Cerebellar nuclear complex (tissue), 1 donor: ENCODE data around the gene BCL11B.

Source experiments
- DNase-seq, 2 experiments: peaks; one replicate each; lab custom pipeline; 2025; lab: John Stamatoyannopoulos, UW

BCL11B gene

DNA sequence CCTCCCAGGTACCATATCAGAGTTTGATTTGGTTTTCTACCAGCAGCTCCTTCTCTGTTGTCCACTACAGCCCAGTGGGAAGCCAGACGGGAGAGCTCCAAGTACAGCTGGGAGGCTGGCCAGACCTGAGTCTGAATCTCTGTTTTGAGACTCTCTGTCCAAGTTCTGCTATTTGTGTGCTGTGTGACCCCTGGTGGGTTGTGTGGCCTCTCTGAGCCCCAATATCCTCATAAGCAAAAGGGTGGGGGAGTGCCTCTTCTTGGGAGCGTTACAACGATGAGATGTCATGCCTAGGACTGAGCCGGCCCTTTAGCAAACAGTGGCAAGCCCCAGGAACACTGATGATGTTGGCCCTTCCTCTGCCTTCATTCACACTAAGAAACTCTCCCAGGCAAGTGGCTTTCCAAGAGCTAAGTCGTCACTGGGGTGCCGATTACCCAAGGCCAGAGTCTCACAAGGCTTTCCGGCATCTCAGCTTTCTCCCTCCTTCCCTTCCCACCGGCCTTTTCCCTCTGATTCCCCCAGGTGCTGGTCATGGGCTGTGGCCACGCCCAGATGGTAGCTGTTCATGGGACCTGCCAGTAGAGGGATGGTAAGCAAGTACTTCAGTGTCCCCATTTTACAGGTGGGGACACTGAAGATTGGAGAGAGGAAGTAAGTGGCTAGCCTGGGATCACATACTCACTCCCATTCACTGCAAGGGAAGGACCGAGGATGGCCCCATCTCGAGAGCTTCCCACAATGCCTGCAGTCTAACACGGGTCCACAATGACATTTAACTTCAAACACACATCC, 47.7 kb downstream of the BCL11B start:
- no peak for DNase-seq

GRCh38 chr14:99221445-99221844, 50.6 kb downstream of the BCL11B start:
- no peak for DNase-seq

- DNase-seq: no peak
These were observed 54.7 kb downstream of the BCL11B start for GRCh38 chr14:99217066-99217955.

GRCh38 chr14:99216191-99216590, 55.8 kb downstream of the BCL11B start:
- no peak for DNase-seq

GRCh38 chr14:99215277-99215676, 56.7 kb downstream of the BCL11B start:
- DNase-seq: peak in 1 of 2 experiments; percentile 38

GRCh38 chr14:99214701-99215100, 57.3 kb downstream of the BCL11B start:
- DNase-seq: no peak

- no peak for DNase-seq
These were observed 58.4 kb downstream of the BCL11B start for GRCh38 chr14:99213527-99213971.

- DNase-seq: no peak
These were observed 58.9 kb downstream of the BCL11B start for GRCh38 chr14:99213101-99213500.

- no peak for DNase-seq
These were observed 59.4 kb downstream of the BCL11B start for GRCh38 chr14:99212646-99213045.

GRCh38 chr14:99212199-99212598, 59.8 kb downstream of the BCL11B start:
- no peak for DNase-seq

- DNase-seq: no peak
These were observed 60.6 kb downstream of the BCL11B start for GRCh38 chr14:99211410-99211809.

DNA sequence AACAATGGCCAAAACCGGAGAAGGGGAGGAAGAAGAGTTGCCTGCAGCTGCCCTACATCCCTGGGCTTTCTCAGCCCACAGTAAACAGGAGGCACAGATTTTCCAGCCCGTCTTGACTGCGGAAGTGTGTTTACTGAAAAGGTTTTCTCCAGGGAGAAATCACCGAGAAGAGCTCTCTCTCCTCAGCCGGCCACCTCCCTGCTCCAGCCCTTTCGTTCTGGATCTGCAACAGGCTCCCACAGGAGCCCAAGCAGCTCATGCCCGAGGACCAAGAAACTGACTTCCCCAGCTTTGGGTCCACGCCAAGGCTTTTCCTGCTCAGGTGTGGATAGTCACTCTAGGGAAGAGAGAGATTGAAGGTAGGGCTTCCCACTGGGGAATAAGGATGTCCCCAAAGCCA, 61.7 kb downstream of the BCL11B start:
- DNase-seq: no peak

- DNase-seq: no peak
These were observed 62.6 kb downstream of the BCL11B start for GRCh38 chr14:99209409-99209808.

DNA sequence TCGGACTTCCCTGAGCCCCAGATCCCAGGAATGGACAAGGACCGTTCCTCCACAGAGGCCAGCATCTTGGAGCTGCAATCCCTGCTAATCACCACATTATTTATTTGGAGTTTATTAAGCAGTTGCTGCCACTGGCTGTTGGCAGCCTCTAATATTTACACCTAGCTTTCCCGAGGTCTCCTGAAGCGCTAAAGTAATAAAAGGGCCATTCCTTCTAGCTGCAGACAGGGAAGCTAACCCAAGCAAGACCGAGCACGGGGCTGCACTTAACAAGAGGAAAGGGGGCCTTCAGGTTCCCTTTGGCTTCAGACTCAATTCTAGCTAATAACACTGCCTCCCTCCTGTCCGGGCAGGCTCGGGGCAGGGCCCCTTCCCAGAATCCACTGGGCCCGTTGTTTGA, 63.7 kb downstream of the BCL11B start:
- no peak for DNase-seq

DNA sequence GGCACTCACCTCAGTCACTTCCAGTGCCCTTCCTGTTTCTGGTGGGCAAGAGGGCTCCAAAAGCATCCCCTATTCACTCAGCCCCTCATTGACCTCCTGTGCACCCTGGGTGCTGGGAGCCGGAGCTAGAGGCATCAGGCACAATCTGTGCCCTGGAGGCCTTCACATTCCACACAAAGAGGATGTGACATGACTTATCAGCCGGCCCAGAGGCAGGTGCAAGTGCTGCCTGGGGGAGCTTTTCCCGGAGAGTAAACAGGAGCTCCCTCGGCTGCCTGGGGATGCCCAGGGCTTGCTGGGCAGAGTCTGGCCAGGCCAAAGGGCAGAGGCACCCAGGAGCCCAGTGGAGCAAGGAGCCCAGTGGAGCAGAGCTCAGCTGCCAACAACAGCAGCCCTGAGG, 64.5 kb downstream of the BCL11B start:
- DNase-seq: no peak

DNA sequence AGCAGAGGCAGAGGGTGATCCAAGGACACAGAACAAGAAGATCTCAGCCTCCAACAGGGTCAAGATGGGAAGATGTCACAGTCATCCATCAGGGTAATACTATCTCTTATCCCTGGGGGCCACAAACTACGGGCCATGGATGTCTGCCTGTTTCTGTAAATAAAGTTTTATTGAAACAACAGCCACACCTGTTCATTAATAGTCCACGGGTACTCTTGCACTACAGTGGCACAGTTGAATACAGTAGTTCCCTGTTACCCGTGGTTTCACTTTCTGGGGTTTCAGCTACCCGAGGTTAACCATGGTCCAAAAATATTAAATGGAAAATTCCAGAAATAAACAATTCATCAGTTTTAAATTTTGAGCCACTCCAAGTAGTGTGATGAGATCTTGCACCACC, 65.9 kb downstream of the BCL11B start:
- DNase-seq: no peak

GRCh38 chr14:99205086-99205688, 66.8 kb downstream of the BCL11B start:
- DNase-seq: no peak

DNA sequence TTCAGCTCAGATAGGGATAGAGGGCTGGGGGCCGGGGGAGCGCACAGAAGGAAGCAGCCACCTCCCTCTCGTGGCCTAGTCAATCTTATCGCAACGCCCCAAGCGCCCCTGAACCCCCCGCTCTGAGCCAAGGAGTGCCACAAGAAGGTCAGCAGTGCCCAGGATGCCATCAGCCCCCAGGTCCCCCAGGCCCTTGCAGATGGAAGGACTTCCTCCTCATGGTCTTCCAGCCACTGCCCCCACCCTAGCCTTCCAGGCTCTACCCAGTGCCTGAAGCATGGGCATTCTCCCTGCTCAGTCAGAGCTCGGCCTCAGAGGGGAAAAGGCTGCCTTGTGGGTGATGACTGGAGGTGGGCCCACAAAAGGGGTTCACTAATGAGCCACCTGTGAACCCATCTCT, 68.2 kb downstream of the BCL11B start:
- no peak for DNase-seq

DNA sequence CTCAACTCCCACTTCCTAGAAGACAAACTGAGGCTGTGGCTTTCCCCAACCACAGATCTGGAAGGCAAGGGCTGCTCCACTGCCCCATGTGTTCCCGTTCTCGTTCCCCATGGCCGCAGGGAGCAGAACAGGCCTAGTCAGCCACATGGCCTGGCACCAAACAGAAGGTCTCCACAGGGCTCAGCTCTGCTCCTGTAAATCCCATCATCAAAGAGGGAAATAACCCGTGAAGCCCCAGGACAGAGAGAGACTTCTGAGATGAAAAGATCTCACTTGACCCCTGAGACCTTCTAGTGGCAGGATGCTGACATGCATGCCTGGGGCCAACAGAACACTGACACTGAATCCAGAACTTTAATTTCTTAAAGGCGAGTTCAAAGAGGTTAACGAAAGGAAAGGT, 68.9 kb downstream of the BCL11B start:
- no peak for DNase-seq

GRCh38 chr14:99202516-99202915, 69.5 kb downstream of the BCL11B start:
- no peak for DNase-seq

- DNase-seq: no peak
These were observed 70.5 kb downstream of the BCL11B start for GRCh38 chr14:99201351-99202073.

- peak in 1 of 2 experiments; percentile 83 for DNase-seq
These were observed 71.4 kb downstream of the BCL11B start for GRCh38 chr14:99200654-99201005.
